ENCODE measurements around the gene SPSB4. TPM values are rescaled to one million over a fixed set of nuclear protein-coding genes. Genes with fewer than 3 reads are reported as not detected.

The SPSB4 gene
- total RNA-seq, 4 donors from 2014 or later: 0.17 to 1.1 (median 0.35) TPM

DNA sequence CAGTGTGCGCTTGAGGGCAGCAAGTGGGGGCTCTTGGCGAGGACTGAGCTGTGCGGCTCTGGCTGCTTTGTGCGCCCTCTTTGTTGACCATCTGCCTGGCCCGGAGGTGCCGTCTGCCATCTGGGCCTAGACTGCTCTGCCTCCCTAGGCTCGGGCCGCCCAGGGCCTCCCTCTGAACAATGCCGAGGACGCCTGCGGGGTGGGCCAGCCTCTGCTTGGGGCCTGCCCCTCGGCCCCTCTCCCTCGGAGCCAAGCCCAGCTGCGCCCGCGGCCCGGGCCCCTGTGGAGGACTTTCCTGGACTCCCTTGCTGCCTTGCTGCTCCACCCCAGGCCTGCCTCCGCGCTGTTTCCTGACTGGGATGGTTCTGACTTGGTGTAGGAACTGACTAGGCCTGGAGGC, 31.9 kb upstream of the SPSB4 start:
- TF ChIP-seq, protein P1, sequence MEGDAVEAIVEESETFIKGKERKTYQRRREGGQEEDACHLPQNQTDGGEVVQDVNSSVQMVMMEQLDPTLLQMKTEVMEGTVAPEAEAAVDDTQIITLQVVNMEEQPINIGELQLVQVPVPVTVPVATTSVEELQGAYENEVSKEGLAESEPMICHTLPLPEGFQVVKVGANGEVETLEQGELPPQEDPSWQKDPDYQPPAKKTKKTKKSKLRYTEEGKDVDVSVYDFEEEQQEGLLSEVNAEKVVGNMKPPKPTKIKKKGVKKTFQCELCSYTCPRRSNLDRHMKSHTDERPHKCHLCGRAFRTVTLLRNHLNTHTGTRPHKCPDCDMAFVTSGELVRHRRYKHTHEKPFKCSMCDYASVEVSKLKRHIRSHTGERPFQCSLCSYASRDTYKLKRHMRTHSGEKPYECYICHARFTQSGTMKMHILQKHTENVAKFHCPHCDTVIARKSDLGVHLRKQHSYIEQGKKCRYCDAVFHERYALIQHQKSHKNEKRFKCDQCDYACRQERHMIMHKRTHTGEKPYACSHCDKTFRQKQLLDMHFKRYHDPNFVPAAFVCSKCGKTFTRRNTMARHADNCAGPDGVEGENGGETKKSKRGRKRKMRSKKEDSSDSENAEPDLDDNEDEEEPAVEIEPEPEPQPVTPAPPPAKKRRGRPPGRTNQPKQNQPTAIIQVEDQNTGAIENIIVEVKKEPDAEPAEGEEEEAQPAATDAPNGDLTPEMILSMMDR (IDR thresholded peaks at IDR 0.05; ENCODE audit: low read depth): no peak

DNA sequence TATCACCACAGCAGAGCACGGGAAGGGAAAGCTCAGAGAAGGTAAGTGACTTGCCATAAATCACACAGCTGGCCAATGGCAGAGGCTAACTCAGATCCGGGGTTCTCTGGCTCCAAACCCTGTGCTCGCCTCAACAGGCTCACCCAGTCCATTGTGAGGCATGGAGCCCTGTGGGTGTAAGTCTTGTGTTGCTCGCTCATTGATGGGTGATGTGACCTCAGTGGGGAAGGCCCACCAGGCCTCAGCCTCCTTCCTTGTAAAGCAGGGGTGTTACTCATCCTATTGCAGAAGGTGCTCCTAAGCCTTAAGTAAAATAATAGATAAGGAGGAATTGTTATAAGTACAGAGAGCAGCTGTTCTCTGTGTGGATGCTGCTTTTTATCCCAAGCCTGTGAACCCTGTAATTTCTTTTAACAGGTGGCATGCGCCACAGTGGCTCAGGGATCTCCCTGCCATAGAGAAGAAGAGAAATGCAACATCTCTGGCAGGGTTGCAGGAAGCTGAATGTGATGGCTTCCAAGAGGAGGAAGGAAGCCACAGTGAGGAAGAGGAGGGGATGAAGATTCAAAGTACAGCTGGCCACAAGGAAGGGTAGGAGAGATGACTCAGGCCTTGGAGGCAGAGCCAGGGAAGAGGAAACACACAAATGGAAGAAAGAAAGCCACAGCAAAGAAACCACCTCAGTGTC, 30.9 kb upstream of the SPSB4 start:
- TF ChIP-seq, protein P1 (IDR thresholded peaks at IDR 0.05; ENCODE audit: low read depth): no peak

DNA sequence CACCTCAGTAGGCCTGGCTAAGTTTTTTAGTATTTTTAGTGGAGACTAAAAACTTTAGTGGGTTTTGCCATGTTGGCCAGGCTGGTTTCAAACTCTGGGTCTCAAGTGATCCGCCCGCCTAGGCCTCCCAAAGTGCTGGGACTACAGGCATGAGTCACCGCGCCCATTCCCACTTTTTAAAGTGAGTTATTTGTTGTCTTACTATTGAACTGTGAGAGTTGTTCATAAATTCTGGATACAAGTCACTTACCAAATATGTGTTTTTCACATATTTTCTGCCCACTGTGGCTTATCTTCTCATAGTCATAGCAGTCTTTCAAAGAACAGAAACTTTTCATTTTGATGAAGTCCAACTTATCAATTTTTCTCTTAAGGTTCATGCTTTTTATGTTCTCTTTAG, 29.9 kb upstream of the SPSB4 start:
- TF ChIP-seq, protein P1 (IDR thresholded peaks at IDR 0.05; ENCODE audit: low read depth): no peak

DNA sequence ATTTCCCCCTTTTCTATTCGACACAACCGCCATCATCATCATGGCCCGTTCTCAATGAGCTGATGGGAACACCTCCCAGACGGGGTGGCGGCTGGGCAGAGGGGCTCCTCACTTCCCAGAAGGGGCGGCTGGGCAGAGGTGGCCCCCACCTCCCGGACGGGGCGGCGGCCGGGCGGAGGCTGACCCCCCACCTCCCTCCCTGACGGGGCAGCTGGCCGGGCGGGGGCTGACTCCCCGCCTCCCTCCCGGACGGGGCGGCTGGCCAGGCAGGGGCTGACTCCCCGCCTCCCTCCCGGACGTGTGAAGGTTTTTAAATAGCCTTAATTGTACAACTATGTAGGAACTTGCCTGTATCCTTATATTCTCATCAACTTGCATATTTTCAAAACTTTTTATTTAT, 20.9 kb upstream of the SPSB4 start:
- TF ChIP-seq, protein P1 (IDR thresholded peaks at IDR 0.05; ENCODE audit: low read depth): no peak

DNA sequence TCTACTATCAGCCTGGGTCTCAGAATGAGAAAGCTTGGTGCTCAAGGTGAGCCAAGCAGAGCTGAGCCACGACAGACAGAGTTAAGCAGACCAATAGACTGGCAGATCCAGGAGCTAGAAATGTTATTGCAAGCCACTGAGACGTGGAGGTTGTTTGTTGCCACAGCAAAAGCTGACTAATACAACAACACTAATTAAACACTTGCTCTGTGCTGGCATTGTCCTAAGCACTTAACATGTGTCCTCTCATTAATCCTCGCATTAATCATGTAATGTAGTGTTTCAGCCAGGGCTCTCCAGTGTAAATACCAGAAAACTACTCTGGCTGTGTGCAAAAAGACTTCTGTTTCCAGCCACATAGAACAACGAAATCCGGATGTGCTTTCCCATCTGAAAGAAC, 11.6 kb upstream of the SPSB4 start:
- TF ChIP-seq, protein P1 (IDR thresholded peaks at IDR 0.05; ENCODE audit: low read depth): no peak

DNA sequence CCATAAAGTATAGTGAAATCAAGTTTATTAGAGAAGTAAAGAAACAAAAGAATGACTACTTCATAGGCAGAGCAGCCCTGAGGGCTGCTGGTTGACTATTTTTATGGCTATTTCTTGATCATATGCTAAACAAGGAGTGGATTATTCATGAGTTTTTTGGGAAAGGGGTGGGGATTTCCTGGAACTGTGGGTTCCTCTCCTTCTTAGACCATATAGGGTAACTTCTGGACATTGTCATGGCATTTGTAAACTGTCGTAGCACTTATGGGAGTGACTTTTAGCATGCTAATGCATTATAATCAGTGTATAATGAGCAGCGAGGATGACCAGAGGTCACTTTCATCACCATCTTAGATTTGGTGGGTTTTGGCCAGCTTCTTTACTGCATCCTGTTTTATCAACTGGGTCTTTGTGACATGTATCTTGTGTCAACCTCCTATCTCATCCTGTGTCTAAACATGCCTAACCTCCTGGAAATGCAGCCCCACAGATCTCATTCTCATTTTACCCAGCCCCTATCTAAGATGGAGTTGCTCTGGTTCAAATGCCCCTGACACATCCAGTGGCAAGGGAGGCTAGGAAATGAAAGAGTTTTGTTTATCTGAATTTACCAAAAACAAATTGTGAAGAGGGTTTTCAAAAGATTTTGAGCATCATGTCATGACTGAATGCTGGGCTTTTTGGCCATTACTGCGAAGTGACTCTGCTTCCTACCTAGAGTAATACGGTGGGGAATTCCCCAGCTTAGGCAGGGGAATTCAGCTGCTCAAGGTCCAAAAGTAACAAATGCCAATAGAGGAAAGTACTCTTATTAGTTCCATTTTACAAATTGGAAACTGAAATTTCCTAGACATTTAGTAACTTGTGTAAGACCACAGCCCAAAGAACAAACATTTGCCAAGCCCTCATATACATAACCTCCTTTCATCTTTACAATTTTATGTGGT, 6.2 kb upstream of the SPSB4 start:
- TF ChIP-seq, protein P1 (IDR thresholded peaks at IDR 0.05; ENCODE audit: low read depth): no peak

DNA sequence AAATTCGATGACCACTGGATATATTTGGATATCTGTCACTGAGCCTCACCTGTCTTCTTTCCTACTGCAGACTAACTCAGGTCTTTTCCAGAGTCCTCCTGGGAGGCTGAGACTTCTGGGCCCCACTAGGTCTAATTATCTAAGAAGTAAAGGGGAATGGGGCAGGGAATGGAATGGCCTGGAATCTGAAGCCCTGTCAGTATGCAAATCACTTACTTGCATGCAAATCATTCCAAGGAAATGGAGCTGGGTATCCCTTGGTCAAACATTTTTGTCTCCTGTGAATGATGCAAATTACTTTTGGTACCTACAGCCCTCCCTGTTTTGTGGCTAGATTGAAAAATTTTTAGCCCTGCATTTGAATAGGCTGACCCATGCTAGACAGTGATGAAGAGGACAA, 5.3 kb upstream of the SPSB4 start:
- TF ChIP-seq, protein P1 (IDR thresholded peaks at IDR 0.05; ENCODE audit: low read depth): no peak

Measured in subcutaneous adipose tissue (tissue), 4 donors.